GM12878 (cell line): Measurements from ENCODE around the gene APOO. TPM values are rescaled to one million over a fixed set of nuclear protein-coding genes. Genes with fewer than 3 reads are reported as not detected.

Source experiments
- ATF7 ChIP-seq: fragments of 450-650 bp; IDR thresholded peaks from 2 replicates; pipeline ENCODE4 v1.6.1; 2016; ENCODE audit warnings: low read depth, mild to moderate bottlenecking
- HDAC6 ChIP-seq: fragments of 200-600 bp; sonication (generic); IDR thresholded peaks from one replicate; pipeline ENCODE4 v1.8.0; 2017; ENCODE audit warnings: antibody characterized with exemption; ENCODE audit not compliant: unreplicated experiment
- IKZF2 ChIP-seq, 2 experiments: fragments of 450-650 bp; IDR thresholded peaks; 2 replicates each; pipeline ENCODE4 v1.6.1; 2017; ENCODE audit warnings: mild to moderate bottlenecking in 2 of 2, moderate library complexity in 2 of 2
- MEF2B ChIP-seq: fragments of 450-650 bp; IDR thresholded peaks from 2 replicates; pipeline ENCODE4 v1.6.1; 2018; ENCODE audit warnings: mild to moderate bottlenecking, moderate library complexity; ENCODE audit not compliant: partially characterized antibody, poor library complexity, severe bottlenecking
- SMAD5 ChIP-seq: IDR thresholded peaks from 2 replicates; pipeline ENCODE4 v1.6.1; 2016; ENCODE audit warnings: antibody characterized with exemption, low read depth
- ZNF207 ChIP-seq: fragments of 450-650 bp; IDR thresholded peaks from 2 replicates; pipeline ENCODE4 v1.6.1; 2014; ENCODE audit warnings: antibody characterized with exemption, mild to moderate bottlenecking, borderline replicate concordance
- polyA plus RNA-seq, 11 experiments: library from polyadenylated mRNA; depleted of rRNA in 4 of 11; unstranded in 6 of 11; stranded (reverse) in 5 of 11; fragments of >200 nt; fragmentation: Nextera tagmentation in 4 of 11; fragmentation: Illumina TruSeq in 1 of 11; extraction: Ambion mirVana in 4 of 11; extraction: Trizol in 1 of 11; gene quantifications; 1 replicate in 1 of 11; 2 replicates in 10 of 11; pipeline versions ENCODE4 v1.2.1 to v1.2.3, GENCODE V29; 2011 to 2016; ENCODE audit warnings: inconsistent platforms in 2 of 11, missing spikeins in 2 of 11, low read depth in 1 of 11
- total RNA-seq, 4 experiments: library from RNA; depleted of rRNA in 3 of 4; stranded (reverse); fragments of >200 nt in 3 of 4; fragmentation: Illumina TruSeq in 1 of 4; extraction: Trizol in 1 of 4; gene quantifications; 2 replicates each; pipeline versions ENCODE4 v1.2.1 to v1.2.3, GENCODE V29; 2013 to 2021
- TF ChIP-seq, protein P1 (sequence below): fragments of 450-650 bp; formaldehyde crosslinking; IDR thresholded peaks from 2 replicates; pipeline ENCODE4 v1.5.0; 2022; ENCODE audit warnings: mild to moderate bottlenecking, missing genetic modification characterization
- TF ChIP-seq, protein P2 (sequence below): fragments of 450-650 bp; formaldehyde crosslinking; IDR thresholded peaks from 2 replicates; pipeline ENCODE4 v1.4.0; 2020; ENCODE audit warnings: mild to moderate bottlenecking, moderate library complexity

Gene APOO
- total and polyA plus RNA-seq, 10 of the 15 experiments (the other 5 are each of a cell fraction or from before 2014, with no cell fraction given): 20.7 to 68.7 (median 35.5) TPM

GRCh38 chrX:23832721-23833120, 75.0 kb downstream of the APOO start (continued):
- TF ChIP-seq, protein P1, sequence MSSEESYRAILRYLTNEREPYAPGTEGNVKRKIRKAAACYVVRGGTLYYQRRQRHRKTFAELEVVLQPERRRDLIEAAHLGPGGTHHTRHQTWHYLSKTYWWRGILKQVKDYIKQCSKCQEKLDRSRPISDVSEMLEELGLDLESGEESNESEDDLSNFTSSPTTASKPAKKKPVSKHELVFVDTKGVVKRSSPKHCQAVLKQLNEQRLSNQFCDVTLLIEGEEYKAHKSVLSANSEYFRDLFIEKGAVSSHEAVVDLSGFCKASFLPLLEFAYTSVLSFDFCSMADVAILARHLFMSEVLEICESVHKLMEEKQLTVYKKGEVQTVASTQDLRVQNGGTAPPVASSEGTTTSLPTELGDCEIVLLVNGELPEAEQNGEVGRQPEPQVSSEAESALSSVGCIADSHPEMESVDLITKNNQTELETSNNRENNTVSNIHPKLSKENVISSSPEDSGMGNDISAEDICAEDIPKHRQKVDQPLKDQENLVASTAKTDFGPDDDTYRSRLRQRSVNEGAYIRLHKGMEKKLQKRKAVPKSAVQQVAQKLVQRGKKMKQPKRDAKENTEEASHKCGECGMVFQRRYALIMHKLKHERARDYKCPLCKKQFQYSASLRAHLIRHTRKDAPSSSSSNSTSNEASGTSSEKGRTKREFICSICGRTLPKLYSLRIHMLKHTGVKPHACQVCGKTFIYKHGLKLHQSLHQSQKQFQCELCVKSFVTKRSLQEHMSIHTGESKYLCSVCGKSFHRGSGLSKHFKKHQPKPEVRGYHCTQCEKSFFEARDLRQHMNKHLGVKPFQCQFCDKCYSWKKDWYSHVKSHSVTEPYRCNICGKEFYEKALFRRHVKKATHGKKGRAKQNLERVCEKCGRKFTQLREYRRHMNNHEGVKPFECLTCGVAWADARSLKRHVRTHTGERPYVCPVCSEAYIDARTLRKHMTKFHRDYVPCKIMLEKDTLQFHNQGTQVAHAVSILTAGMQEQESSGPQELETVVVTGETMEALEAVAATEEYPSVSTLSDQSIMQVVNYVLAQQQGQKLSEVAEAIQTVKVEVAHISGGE (CRISPR knock-in tag): no peak
- TF ChIP-seq IKZF2 (IDR thresholded peaks at IDR 0.05) (no peak), ATF7 (no peak), HDAC6 (no peak), MEF2B (no peak), SMAD5 (no peak), ZNF207 (no peak)
- TF ChIP-seq, protein P2, sequence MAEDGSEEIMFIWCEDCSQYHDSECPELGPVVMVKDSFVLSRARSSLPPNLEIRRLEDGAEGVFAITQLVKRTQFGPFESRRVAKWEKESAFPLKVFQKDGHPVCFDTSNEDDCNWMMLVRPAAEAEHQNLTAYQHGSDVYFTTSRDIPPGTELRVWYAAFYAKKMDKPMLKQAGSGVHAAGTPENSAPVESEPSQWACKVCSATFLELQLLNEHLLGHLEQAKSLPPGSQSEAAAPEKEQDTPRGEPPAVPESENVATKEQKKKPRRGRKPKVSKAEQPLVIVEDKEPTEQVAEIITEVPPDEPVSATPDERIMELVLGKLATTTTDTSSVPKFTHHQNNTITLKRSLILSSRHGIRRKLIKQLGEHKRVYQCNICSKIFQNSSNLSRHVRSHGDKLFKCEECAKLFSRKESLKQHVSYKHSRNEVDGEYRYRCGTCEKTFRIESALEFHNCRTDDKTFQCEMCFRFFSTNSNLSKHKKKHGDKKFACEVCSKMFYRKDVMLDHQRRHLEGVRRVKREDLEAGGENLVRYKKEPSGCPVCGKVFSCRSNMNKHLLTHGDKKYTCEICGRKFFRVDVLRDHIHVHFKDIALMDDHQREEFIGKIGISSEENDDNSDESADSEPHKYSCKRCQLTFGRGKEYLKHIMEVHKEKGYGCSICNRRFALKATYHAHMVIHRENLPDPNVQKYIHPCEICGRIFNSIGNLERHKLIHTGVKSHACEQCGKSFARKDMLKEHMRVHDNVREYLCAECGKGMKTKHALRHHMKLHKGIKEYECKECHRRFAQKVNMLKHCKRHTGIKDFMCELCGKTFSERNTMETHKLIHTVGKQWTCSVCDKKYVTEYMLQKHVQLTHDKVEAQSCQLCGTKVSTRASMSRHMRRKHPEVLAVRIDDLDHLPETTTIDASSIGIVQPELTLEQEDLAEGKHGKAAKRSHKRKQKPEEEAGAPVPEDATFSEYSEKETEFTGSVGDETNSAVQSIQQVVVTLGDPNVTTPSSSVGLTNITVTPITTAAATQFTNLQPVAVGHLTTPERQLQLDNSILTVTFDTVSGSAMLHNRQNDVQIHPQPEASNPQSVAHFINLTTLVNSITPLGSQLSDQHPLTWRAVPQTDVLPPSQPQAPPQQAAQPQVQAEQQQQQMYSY: no peak
